HG03108 (cell line): ENCODE measurements around the gene SDCBP2.
"Not testable (repeated sequence)": the region's sequence is repeated elsewhere in the genome, so short reads cannot be mapped to it uniquely, and the experiment has no call there.

Experiments used
- ATAC-seq: cut with Tn5 transposase; IDR thresholded peaks from one replicate; pipeline ENCODE4 v1.9.1; 2021; ENCODE audit warnings: moderate library complexity; ENCODE audit not compliant: unreplicated experiment

Gene SDCBP2

GRCh38 chr20:1360094-1360846 is 31.3 kb upstream of the SDCBP2 start:
- no peak for ATAC-seq

GRCh38 chr20:1357921-1358671 is 29.2 kb upstream of the SDCBP2 start:
- ATAC-seq, result no peak

GRCh38 chr20:1353956-1354355 is 25.0 kb upstream of the SDCBP2 start:
- no peak for ATAC-seq

- no peak for ATAC-seq
These were observed 17.5 kb upstream of the SDCBP2 start for GRCh38 chr20:1346315-1346969.

- ATAC-seq, result no peak
These were observed 16.8 kb upstream of the SDCBP2 start for GRCh38 chr20:1345756-1346093.

- no peak for ATAC-seq
These were observed 16.3 kb upstream of the SDCBP2 start for GRCh38 chr20:1345030-1345755.

- not testable (repeated sequence) for ATAC-seq
These were observed 14.6 kb upstream of the SDCBP2 start for GRCh38 chr20:1343446-1344124.

GRCh38 chr20:1341561-1342265 is 12.8 kb upstream of the SDCBP2 start:
- ATAC-seq, result no peak

- no peak for ATAC-seq
These were observed 9.9 kb upstream of the SDCBP2 start for GRCh38 chr20:1338801-1339200.

GRCh38 chr20:1338096-1338495 is 9.2 kb upstream of the SDCBP2 start:
- no peak for ATAC-seq

GRCh38 chr20:1337441-1337840 is 8.5 kb upstream of the SDCBP2 start:
- no peak for ATAC-seq

- no peak for ATAC-seq
These were observed 7.9 kb upstream of the SDCBP2 start for GRCh38 chr20:1336699-1337367.

GRCh38 chr20:1335961-1336698 is 7.2 kb upstream of the SDCBP2 start:
- ATAC-seq, result no peak

GRCh38 chr20:1334761-1335160 is 5.8 kb upstream of the SDCBP2 start:
- ATAC-seq, result no peak

GRCh38 chr20:1334370-1334731 is 5.4 kb upstream of the SDCBP2 start:
- ATAC-seq, result no peak

GRCh38 chr20:1333462-1334369 is 4.8 kb upstream of the SDCBP2 start:
- ATAC-seq, result no peak

- ATAC-seq, result no peak
These were observed 3.9 kb upstream of the SDCBP2 start for GRCh38 chr20:1332749-1333300.
